Measurements from ENCODE around the gene ASAP2.

The ASAP2 gene

DNA sequence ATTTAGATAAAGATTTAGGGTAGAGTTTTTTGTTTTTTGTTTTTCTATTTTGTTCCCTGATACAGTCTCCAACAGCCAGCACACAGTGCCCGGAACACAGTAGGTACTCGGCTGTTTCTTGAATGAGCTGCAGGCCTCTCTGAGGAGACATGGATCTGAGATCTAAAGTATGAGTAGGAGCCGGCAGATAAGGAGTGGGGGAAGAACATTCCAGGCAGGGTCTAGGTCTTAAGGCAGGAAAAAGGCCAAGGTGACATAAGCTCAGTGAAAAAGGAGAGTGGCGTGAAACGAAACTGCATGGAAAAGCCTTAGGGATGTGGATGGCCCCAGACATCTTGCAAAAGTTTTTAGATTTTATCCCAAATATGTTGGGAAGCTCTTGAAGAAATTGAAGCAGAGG lies 122.3 kb downstream of the ASAP2 start:
- Histone ChIP-seq H3K9ac (ENCODE audit: insufficient read length) (no peak overlapping the region), H3K4me3 (no peak overlapping the region), H3K36me3 (ENCODE audit: insufficient read depth, low read length) (peaks cover 5% of the 10 kb centered on the region; the same call in 1 of the 2 replicates), H3K9me3 (ENCODE audit: low read depth, low read length) (no peaks in the 10 kb centered on the region), H3K27ac (no peak overlapping the region)
- TF ChIP-seq FOXP2 (optimal IDR thresholded peaks at IDR 0.05; ENCODE audit: control extremely low read depth, extremely low read length, insufficient read depth) (no peak), POLR2AphosphoS5 (IDR thresholded peaks at IDR 0.05; ENCODE audit: borderline replicate concordance, low read depth, low read length) (no peak), EZH2 (IDR thresholded peaks at IDR 0.05) (no peak)
- no peak for DNase-seq (ENCODE audit: low read depth, low spot score)

DNA sequence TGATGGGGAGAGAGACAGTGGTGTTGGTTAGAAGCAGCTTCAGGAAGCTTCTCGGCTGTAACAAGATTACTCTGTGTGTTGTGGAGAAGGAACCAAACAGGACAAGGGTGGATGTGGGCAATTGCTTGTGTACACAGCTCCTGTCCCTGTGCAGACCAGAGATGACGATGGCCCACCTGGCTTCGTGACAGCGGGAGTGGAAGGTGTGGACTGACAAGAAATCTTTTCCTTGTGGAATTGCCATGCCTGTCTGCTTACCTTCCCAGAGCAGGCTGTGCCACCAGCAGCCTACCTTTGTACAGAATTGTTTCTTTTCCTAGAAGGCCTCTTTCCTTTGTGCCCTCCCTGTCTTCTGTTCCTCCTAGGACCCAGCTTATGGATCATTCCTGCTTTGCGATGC lies 122.9 kb downstream of the ASAP2 start:
- Histone ChIP-seq H3K9me3 (ENCODE audit: low read depth, low read length) (no peaks in the 10 kb centered on the region), H3K36me3 (ENCODE audit: insufficient read depth, low read length) (peaks cover 5% of the 10 kb centered on the region; the same call in 1 of the 2 replicates), H3K4me3 (no peak overlapping the region), H3K27ac (no peak overlapping the region), H3K9ac (ENCODE audit: insufficient read length) (no peak overlapping the region)
- DNase-seq (ENCODE audit: low read depth, low spot score) = no peak
- TF ChIP-seq FOXP2 (optimal IDR thresholded peaks at IDR 0.05; ENCODE audit: control extremely low read depth, extremely low read length, insufficient read depth) (no peak), POLR2AphosphoS5 (IDR thresholded peaks at IDR 0.05; ENCODE audit: borderline replicate concordance, low read depth, low read length) (no peak), EZH2 (IDR thresholded peaks at IDR 0.05) (no peak)

DNA sequence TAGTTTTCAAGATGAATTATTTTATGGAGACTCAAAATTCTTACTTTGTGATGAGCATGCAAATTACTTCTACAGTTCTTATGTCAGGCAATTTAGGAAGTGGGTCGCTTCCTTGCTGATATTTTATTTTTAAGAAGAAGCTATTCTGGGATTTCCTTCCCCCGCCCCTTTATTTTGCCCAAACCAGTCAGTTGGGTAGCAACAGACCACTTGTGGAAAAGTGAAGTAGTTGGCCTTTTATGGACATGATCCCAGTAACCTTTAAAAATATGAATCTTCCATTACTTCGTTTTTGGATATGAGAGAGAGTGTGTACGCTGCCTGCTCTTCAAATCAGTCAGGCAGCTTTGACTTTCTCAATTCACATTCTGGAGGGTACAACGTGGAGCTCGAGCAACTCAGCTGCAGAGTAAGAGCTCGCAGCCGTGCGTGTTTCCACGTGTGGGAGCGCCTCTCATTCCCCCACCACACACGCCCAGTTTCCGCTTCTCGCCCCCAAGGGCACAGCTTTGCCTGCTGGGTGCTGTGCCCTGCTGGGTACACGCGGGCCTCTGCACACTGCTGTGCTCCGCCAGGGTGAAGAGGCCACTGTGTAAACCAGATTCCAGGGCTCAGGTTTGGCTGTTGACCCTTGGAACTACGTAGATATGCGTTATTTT lies 124.1 kb downstream of the ASAP2 start:
- no peak for TF ChIP-seq FOXP2 (optimal IDR thresholded peaks at IDR 0.05; ENCODE audit: control extremely low read depth, extremely low read length, insufficient read depth)
- no peak for TF ChIP-seq EZH2 (IDR thresholded peaks at IDR 0.05)
- TF ChIP-seq POLR2AphosphoS5 (IDR thresholded peaks at IDR 0.05; ENCODE audit: borderline replicate concordance, low read depth, low read length) = no peak
- H3K4me3 ChIP-seq = no peak overlapping the region
- DNase-seq (ENCODE audit: low read depth, low spot score) = no peak
- H3K9me3 ChIP-seq (ENCODE audit: low read depth, low read length) = no peaks in the 10 kb centered on the region
- no peak overlapping the region for H3K9ac ChIP-seq (ENCODE audit: insufficient read length)
- H3K27ac ChIP-seq = no peak overlapping the region
- H3K36me3 ChIP-seq (ENCODE audit: insufficient read depth, low read length) = peaks cover 5% of the 10 kb centered on the region; the same call in 1 of the 2 replicates

DNA sequence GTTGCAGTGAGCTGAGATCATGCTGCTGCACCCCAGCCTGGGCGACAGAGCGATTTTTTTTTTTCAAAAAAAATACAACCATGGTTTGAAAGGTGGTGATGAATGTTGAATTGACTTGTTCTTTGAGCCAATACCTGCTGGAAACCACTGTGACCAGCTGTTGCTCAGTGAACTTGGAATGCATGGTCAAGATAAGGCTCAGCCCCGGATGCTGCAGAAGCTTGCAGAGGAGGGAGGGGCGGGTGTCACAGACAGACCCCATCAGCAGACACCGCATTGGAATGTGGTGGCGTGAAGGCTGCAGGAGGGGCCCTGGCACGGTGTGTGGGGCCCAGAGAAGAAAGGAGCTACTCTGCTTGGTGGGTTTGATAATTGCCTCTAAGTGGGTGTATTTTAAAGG lies 125.1 kb downstream of the ASAP2 start:
- no peak for DNase-seq (ENCODE audit: low read depth, low spot score)
- Histone ChIP-seq H3K9ac (ENCODE audit: insufficient read length) (no peak overlapping the region), H3K4me3 (no peak overlapping the region), H3K36me3 (ENCODE audit: insufficient read depth, low read length) (peaks cover 5% of the 10 kb centered on the region; the same call in 1 of the 2 replicates), H3K27ac (no peak overlapping the region), H3K9me3 (ENCODE audit: low read depth, low read length) (no peaks in the 10 kb centered on the region)
- TF ChIP-seq POLR2AphosphoS5 (IDR thresholded peaks at IDR 0.05; ENCODE audit: borderline replicate concordance, low read depth, low read length) (no peak), FOXP2 (optimal IDR thresholded peaks at IDR 0.05; ENCODE audit: control extremely low read depth, extremely low read length, insufficient read depth) (no peak), EZH2 (IDR thresholded peaks at IDR 0.05) (no peak)

DNA sequence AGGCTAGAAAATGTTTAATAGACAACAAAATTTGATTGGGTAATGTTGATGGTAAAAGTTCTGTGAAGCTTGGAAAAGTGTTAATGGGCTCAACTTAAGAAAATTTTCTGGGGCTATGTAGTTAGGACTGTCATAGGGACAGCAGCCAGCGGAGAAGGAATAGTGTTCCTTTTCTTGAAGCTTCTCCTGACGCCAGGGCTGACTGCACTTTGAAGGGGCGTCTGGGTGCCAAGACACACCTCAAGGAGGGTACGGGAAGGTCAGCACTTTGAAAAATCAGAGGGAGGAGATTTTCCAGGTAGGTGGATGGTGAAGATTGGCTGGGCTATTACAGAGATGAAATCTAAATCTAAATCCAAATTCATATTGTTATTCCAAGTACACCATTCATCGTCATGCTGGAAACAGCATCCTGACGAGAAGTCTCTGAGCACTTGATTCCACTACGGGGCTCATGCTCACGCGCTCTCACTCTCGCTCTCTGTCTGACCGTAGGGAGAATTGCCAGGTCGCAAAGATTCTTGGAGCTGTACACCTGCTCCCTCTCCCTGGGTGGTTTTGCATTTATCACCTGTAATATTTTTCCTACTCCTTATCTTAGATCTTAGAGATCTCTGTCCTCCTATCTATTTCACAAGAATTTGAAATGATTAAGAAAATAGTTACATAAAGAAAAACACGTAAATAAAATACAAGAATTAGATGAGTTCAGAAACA lies 125.7 kb downstream of the ASAP2 start:
- H3K4me3 ChIP-seq = no peak overlapping the region
- peaks cover 5% of the 10 kb centered on the region; the same call in 1 of the 2 replicates for H3K36me3 ChIP-seq (ENCODE audit: insufficient read depth, low read length)
- H3K27ac ChIP-seq = no peak overlapping the region
- DNase-seq (ENCODE audit: low read depth, low spot score) = no peak
- no peak overlapping the region for H3K9ac ChIP-seq (ENCODE audit: insufficient read length)
- no peaks in the 10 kb centered on the region for H3K9me3 ChIP-seq (ENCODE audit: low read depth, low read length)
- TF ChIP-seq POLR2AphosphoS5 (IDR thresholded peaks at IDR 0.05; ENCODE audit: borderline replicate concordance, low read depth, low read length) = no peak
- TF ChIP-seq FOXP2 (optimal IDR thresholded peaks at IDR 0.05; ENCODE audit: control extremely low read depth, extremely low read length, insufficient read depth) = no peak
- no peak for TF ChIP-seq EZH2 (IDR thresholded peaks at IDR 0.05)

DNA sequence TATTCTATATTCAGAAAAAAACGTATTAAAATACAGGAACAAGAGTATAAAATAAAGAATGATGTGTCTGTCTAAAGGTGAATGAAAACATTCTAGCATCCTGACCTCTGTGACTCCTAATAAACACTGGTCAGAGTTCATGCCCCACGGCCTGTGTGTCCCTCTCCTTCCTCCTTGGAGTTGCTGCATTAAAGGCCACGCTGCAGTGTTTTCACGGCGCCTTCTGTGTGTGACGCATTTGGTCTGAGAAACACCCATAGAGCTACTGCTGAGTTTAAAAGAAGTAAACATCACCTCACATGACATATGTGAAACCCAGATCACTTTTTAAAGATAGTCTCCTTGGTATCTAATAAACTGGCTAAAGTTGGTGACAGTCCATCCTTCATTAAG lies 126.2 kb downstream of the ASAP2 start:
- Histone ChIP-seq H3K9ac (ENCODE audit: insufficient read length) (no peak overlapping the region), H3K4me3 (no peak overlapping the region), H3K36me3 (ENCODE audit: insufficient read depth, low read length) (peaks cover 2% of the 10 kb centered on the region; the same call in 1 of the 2 replicates), H3K27ac (no peak overlapping the region), H3K9me3 (ENCODE audit: low read depth, low read length) (no peaks in the 10 kb centered on the region)
- TF ChIP-seq EZH2 (IDR thresholded peaks at IDR 0.05) (no peak), FOXP2 (optimal IDR thresholded peaks at IDR 0.05; ENCODE audit: control extremely low read depth, extremely low read length, insufficient read depth) (no peak), POLR2AphosphoS5 (IDR thresholded peaks at IDR 0.05; ENCODE audit: borderline replicate concordance, low read depth, low read length) (no peak)
- no peak for DNase-seq (ENCODE audit: low read depth, low spot score)

DNA sequence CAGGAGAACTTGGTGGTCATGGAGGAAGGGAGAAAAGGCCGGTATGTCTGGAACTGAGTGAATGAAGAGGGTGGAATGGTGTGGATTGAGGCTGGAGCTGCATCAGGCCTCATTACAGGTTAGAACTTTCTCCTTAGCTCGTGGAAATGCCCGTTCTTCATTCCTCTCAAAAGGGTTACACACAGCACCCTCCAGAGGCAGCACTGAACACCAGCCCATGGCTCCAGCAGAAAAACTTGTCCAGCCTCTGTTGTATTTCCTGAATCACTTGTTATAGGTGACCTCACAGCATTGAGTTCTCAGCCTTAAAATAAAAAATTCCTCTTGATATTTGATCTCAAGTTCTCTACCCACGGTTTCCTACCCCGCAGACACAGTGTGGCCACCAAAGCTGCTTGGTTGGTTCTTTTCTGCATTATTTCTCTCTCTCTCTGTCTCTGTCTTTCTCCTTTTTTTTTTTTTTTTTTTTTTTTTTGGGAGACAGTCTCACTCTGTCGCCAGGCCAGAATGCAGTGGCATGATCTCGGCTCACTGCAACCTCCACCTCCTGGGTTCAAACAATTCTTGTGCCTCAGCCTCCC lies 127.1 kb downstream of the ASAP2 start:
- Histone ChIP-seq H3K27ac (no peak overlapping the region), H3K36me3 (ENCODE audit: insufficient read depth, low read length) (no peaks in the 10 kb centered on the region), H3K9ac (ENCODE audit: insufficient read length) (no peak overlapping the region), H3K9me3 (ENCODE audit: low read depth, low read length) (no peaks in the 10 kb centered on the region), H3K4me3 (no peak overlapping the region)
- peak; percentile 12 for DNase-seq (ENCODE audit: low read depth, low spot score)
- TF ChIP-seq FOXP2 (optimal IDR thresholded peaks at IDR 0.05; ENCODE audit: control extremely low read depth, extremely low read length, insufficient read depth) (no peak), POLR2AphosphoS5 (IDR thresholded peaks at IDR 0.05; ENCODE audit: borderline replicate concordance, low read depth, low read length) (no peak)

DNA sequence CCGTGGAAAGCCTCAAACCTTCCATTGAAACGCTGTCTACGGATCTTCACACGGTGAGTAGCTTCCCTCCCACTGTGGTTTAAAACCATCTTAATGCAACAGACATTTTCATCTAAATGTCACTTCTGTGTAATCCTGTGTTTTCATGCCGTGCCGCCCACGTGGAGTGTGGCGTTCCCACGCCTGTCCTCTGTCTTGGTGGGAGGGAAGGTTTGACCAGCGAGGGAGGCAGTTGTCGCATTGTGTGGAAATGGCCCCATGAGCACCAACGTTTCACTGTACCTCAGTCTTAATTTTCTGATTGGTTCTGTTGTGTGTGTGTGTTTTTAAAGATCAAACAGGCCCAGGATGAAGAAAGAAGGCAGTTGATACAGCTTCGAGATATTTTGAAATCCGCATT lies 128.1 kb downstream of the ASAP2 start:
- no peak for DNase-seq (ENCODE audit: low read depth, low spot score)
- Histone ChIP-seq H3K9me3 (ENCODE audit: low read depth, low read length) (no peaks in the 10 kb centered on the region), H3K4me3 (no peak overlapping the region), H3K9ac (ENCODE audit: insufficient read length) (no peak overlapping the region), H3K36me3 (ENCODE audit: insufficient read depth, low read length) (no peaks in the 10 kb centered on the region), H3K27ac (no peak overlapping the region)
- TF ChIP-seq FOXP2 (optimal IDR thresholded peaks at IDR 0.05; ENCODE audit: control extremely low read depth, extremely low read length, insufficient read depth) = no peak
- TF ChIP-seq POLR2AphosphoS5 (IDR thresholded peaks at IDR 0.05; ENCODE audit: borderline replicate concordance, low read depth, low read length) = no peak
- TF ChIP-seq EZH2 (IDR thresholded peaks at IDR 0.05) = no peak

All from SK-N-MC (cell line).